Astrocyte (in vitro differentiated cells and primary cell): ENCODE data around the gene KRTAP16-1.

Experiments
- CTCF ChIP-seq: IDR thresholded peaks from 2 replicates; pipeline ENCODE4 v1.5.1; 2011; ENCODE audit warnings: low read depth, mild to moderate bottlenecking, inconsistent platforms, low read length, moderate library complexity; ENCODE audit not compliant: insufficient read depth
- EZH2 ChIP-seq: IDR thresholded peaks from 2 replicates; pipeline ENCODE4 v1.6.1; 2012; ENCODE audit warnings: mild to moderate bottlenecking, low read length, inconsistent platforms; ENCODE audit not compliant: insufficient read depth

- TF ChIP-seq CTCF = no peak
- TF ChIP-seq EZH2 = no peak
Measured at GRCh38 chr17:41325611-41326010, 16.5 kb upstream of the KRTAP16-1 start.
